NOMO-1 treated with dmso at 0.1 percent for 144 hours (cell line): ENCODE results near the gene MTG1.
"Not testable (repeated sequence)": the region's sequence is repeated elsewhere in the genome, so short reads cannot be mapped to it uniquely, and the experiment has no call there.

Experiments
- DNase-seq: peaks from one replicate; lab custom pipeline; 2025; ENCODE audit not compliant: unreplicated experiment; lab: John Stamatoyannopoulos, UW

The MTG1 gene

DNA sequence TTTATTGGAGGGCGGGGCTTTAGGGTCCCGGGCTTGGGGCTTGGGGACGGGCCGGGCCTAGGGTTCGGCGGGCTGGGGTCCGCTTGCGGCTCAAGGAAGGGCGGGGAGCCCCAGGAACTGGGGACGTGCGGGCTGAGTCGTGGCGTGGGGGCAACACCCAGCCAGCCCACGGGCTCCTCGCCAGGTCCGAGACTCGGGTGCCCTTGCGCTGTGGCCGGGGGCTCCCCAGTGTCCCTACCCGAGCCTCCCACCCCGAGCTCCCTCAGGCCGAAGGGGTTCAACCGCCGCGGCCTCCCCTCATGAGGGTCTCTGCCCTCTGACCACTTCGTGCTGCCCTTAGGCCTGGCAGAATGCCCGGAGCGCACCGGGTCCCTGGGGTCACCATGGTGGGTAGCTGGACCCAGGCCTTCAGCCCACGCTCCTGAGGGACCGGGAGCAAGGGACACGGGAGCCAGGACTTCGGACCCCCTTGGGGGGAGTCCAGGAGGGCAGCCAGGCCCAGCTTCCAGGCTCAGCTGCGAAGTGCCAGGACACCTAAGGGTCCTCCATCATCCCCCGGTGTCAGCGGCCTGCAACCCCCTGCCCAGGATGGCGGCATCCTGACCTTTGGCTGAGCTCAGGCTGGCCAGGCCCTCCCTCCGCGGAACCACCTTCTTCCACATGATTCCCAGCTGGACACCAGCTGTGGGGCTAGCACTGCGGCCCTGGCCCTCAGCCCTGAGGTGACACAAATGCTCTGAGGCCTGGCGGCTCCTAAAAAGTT is 35.6 kb upstream of the MTG1 start:
- no peak for DNase-seq

DNA sequence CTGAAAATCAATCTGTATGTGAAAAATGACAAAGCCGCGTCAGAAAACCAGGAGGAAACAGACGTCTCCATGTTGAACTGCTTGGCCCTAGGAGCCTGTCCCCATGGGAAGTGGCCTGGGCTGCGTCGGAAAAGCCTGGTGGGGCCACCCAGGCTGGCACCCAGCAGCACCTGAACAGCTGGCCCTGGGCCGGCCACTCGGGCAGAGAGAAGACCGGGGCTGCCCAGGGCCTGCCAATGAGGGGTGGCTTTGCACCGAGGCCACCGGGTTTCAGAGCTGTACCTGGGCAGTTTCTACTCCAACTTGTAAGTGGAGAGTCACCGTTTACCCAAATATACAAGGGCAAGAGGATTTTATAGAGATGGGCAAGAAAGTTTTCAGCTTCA is 35.0 kb upstream of the MTG1 start:
- no peak for DNase-seq

DNA sequence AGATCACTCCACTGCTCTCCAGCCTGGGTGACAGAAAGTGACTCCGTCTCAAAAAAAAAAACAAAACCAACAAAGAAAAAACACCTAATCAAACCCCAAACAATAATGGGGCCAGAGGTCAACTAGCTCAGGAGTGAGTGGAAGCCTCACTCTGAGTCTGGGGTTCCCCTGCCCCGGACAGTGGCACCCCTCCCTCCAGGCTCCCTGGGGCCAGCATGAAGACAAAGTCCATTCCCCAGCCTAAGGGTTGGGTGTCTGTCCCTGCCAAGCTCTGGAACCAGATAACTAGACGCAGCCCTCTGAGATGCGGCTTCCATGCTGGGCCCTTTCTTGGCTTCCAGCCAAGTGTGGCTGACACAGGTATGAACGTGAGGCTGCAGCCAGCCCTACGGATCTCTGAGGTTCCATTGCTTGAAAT is 34.4 kb upstream of the MTG1 start:
- no peak for DNase-seq

DNA sequence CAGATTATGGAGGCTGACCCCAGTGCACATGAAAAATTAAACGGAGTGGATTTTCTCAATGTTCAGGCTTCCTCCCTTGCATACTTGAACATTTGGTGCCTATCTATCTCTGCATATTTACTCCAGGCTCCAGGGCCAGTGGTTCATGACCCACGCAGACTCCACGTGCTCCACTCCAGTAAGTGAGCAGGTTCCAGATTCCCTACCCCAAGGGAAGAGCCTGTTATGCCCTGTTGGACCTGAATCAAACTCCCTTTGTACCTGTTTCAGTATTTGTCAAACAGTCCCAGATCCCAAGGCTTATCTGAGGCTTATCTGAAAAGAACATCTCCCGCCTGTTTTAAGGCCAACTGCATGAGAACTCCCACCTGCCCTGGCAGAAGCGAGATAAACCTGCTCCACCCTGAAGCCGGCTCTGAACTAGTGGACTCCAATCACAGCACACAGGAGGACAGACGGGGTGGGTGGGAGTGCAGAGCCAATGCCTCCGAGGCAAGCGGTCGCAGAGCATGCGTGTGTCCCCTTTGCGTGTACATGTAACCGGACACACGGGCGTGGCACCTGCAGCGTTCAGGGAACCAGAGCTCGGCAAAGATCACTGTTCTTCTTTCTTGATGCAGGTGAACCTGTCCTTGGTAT is 33.9 kb upstream of the MTG1 start:
- no peak for DNase-seq

DNA sequence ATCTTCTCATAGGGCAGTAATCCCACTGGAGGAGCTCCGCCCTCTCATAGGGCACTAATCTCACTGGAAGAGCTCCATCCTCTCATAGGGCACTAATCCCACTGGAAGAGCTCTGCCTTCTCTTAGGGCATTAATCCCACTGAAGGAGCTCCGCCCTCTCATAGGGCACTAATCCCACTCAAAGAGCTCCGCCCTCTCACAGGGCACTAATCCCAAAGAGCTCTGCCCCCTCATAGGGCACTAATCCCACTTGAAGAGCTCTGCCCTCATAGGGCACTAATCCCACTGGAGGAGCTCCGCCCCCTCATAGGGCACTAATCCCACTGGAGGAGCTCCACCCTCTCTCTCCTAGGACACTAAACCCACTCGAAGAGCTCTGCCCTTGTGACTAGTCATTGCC is 32.7 kb upstream of the MTG1 start:
- no peak for DNase-seq

DNA sequence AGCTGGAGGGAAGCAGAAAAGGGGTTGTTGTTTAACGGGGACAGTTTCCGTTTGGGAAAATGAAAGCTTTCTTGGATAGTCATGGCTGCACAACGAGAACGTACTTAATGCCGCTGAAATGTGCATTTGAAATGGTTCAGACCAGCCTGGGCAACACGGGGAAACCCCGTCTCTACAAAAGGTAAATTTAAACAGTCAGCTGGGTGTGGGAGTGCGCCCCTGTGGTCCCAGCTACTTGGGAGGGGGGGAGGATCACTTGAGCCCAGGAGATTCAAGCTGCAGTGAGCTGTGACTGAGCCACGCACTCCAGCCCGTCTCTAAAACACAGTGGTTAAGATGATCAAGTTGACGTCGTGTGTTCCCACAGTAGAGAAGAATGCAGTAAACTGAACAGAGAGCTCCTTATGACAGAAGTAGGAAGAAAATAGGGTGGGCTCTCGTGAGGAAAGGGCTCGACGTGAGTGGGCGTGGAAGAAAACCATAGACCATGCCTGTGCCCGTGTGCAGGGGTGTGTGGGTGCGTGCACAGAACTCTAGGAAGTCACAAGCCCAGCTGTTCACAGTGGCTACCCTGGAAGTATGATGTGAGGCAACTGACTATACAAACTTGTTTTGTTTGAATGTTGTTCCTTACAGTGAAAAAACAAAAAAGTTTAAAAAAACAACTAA is 32.0 kb upstream of the MTG1 start:
- no peak for DNase-seq

DNA sequence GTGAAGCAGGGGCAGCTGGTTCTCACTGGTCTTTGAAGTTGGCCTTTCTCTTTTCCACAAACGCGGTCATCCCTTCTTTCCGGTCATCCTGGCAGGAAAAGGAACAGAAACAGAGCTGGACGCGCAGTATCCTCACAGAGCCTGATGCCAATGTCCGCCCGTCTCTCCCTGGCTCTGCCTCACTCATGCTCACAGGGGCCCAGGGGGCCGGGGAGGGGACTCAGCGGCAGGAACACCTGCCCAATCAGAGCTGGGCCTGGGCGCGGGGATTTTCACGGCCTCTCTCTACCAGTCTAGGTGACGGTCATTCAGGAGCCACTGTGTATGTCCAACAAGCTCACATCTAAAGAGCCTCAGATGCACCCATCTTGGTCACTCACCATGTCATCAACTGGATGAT is 31.1 kb upstream of the MTG1 start:
- DNase-seq = no peak

DNA sequence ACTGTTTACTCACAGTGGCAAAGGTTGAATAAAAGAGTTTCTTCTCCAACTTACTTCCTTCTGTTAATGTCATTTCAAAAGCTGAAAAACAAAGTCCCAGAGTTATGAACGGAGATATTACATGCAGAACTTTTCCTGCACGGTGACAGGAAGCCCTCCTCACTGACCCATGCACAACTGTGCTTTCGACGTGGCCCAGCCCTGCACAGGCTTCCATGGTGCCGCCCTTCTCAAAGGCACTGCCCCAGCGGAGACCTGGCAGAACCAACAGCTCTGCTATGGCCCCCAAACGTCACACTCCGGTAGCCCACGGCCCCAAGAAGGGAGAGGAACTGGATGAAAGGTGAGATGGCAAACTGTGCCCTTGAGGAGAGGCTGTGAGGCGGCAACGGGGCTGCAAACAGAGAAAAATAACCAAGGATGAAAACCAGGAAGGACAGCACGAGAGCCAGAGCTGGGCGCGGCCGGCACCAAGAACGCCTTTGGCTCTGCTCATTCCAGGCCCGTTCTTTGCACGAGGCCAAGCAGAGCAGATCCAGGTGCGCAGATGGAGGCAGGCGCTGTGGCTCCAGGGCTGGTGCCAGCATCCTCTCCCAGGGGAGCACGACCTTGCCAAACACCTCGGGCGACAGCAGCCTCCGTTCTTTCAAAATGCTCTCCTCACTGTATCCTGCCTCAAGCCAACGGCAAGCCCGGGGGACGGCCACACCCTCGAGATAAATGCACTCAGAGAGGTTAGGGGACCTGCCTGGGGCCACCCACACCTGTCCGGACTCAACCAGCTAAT is 29.1 kb upstream of the MTG1 start:
- DNase-seq = no peak

DNA sequence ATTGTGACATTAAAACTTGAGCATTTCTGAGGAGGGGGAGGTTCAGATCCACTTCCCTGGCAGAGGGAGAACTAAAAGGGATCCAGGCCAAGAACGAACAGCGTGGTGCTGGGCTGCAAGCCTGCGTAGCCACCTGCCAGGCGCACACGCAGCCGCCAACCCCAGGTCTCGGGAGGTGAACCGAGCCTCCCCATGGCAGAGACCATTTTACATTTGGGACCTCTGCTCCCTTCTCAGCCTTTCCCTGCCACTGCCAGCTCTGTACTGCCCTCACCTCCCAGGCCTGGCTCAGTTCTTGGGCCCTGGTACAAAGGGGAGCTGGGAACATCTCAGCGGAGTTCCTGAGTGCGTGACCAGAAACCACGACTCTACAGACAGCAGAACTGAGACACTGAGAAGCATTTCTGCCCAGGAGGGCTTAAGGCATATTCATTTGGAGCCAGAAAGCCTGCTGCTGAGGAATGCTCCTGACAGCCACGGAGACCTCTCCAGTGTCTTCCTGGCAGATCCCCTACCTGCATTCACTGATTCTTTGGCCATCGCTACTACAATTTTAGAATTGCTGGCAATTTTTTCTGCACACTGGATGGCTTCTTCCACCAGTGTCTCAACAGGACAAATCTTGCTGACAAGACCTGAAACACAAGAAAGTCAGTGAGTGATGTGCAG is 28.4 kb upstream of the MTG1 start:
- no peak for DNase-seq

DNA sequence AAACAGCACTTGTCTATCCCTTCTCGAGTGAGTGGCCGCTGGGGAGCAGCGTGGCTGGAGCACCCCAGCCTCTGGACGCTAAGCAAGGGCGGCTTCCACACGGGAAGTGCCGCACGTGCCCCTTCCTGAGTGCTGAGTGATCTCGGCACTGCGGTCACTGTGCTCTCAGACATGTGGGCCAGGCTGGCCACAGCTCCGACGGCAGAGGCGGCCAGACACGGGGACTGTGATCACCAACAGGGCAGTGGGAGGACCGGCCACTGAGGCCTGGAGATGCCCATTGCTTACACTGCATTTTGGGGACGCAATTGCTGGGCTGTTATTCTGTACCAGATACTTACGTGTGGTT is 27.9 kb upstream of the MTG1 start:
- DNase-seq = no peak

DNA sequence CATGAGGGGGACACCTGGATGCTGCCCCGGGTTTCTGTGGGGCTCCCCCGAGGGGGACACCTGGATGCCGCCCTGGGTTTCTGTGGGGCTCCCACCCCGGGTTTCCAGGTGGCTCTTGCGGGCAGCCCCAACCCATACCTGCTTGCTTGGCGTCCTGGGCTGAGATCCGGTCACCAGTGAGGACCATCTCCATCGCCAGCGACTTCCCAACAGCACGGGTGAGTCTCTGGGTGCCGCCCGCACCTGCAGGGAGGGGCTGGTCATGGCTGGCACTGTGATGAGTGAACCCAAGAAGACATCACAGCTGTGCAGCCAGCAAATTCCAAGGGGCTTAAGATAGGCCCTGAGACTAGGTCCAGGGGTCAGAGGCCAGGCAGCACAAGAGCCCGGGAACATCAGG is 27.2 kb upstream of the MTG1 start:
- no peak for DNase-seq

DNA sequence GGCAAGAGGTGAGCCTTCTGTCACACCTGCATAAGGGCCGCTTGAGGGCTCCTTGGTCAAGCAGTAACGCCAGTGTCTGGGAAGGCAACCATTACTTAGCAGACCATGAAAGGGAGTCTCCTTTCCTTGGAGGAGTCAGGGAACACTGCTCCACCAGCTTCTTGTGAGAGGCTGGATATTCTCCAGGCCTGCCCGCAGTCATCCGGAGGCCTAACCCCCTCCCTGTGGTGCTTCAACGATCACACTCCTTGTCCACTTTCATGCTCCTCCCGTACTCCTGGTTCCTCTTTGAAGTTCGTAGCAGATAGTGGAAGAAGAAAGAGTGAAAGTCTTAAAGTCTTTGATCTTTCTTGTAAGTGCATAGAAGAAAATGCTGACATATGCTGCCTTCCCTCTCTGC is 26.5 kb upstream of the MTG1 start:
- not testable (repeated sequence) for DNase-seq

DNA sequence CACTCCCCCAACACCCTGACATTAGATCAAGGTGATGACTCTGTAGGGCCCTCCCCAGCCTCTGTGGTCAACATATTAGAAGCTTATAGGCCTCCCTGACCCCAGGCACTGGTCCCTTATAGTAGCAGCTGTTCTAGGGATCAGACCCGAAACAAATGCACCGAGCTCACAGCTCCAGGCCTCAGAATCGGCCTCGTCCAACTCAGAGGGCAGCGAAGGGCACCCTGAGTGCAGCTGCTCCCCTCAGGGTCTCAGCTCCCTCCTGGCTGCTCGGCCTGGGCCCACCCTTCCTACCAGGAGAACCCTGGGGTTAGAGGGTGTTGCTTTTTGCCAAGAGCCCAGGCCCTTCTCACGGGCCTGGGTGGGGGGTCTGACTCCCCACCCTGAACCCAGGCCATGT is 25.8 kb upstream of the MTG1 start:
- no peak for DNase-seq

DNA sequence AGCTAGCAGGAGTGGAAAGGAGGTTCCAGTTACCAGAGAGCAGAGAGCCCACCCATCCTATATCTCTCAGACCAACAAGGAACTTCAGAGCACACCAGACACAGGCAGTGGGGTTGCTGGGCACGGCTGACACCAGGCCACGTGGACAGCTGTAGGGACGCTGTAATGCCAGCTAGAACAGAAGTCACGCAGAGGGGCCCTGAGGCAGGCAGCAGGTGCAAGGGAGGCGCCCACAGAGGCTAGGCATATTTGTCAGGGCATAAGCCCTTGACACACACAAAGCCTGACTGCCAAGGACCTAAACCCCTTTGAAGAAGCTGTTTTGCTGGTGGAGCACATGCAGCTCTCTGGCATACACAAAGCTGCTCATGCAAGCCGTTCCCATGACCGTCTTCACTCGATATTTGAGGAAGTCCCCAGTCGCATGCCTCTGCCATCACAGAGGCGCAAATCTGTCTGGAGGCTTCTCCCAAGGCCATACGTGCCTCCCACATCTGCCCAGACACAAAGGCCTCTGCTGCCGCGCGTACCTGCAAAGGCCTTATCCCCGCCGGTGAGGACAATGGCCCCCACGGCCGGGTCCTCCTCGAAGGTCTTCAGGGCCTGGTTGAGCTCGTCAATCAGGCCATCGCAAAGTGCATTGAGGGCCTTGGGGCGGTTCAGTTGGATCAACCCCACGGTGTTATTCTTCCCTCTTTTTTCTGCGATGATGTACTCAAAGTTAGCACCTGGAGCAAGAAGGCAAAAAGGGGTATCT is 23.7 kb upstream of the MTG1 start:
- DNase-seq = no peak

DNA sequence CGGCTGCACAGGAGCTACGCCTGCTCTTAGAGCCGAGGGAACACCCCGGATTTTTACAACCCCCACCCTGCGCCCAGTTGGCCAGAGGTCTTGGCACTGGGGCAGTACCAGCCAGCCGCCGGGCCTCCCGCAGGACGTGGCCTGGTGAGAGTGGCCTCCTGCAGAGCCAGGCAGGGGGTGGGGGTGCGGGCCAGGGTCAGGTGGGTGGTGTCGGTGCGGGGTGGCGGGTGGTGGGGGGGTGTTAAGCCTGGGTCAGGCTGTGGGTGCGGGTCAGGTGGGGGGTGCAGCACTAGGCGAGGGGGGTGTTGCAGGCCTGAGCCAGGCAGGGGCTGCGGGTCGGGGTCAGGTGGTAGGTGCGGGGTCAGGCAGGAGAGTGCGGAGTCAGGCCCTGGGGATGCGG is 21.4 kb upstream of the MTG1 start:
- no peak for DNase-seq

DNA sequence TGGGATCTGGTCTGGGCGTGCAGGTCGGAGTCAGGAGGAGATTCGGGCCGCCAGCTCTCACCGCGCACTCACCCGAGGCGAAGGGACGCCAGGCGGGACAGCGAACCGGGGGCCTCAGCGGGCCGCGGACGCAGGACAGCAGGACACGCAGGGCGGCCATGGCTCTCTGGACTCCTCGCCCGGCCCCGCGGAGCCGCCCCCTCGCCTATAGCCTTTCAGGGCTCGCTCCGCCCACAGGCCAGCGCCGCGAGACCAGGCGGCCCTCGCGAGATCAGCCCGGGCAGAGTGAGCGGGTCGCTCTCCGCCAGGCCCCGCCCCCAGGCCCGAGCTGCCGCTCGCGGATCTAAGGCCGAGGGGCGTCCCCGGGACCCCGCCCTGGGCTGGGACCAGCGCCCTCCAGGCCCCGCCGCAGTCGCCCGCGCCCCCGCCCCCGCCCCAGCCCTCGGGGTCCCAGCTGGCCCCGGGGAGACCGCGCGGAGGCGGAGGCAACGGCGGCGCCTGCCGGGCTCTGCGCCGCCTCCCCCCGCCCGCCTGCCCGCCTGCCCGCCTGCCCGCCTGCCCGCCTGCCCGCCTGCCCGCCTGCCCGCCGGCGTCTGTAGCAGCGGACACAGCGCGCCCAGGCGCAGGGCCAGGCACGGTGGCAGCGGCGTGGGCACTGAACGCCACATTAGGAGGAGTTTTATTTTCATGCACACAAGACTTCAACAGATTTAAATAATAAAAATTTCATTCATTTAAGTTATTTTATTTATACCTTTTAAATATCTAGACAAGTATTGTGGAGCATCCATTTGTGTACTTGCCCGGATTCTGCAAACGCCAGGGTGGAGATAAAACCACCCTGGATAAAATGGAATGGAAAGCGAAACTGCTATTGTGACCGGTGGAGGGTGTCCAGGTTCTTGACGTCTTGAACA is 20.5 kb upstream of the MTG1 start, which contains the start of gene ECHS1:
Gene ECHS1 (minus strand): TSS at position 181 of the 917 bp plus-strand sequence. CDS start 21 bp downstream, at position 160.
- DNase-seq = peak; percentile 89

DNA sequence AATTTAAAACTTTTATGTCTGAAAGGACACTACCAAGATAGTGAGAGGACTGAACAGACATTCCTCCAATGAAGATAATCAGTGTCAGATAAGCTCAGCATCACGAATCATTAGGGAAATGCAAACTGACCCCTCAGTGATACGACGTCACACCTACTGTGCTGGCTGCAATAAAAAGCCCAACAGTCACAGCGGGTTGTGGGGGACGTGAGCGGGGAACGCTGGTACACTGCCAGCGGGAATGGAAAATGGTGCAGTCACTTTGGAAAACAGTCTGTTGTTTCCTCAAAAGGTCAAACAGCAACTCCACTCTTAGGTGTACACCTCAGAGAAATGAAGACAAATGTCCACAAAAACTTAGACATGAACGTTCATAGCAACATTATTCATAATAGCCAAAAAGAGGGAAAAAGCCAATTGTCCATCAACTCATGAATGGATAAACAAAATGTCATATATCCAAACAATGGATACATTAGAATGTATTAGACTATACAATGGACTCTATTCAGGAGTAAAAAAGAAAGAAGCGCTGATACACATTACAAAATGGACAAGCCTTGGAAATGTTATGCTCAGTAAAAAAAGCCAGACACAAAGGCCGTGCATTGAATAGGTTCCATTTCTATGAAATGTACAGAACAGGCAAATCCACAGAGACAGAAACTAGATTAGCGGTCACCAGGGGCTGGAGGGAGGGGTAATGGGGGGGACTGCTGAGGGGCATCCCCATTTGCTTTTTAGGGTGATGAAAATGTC is 18.4 kb upstream of the MTG1 start:
- no peak for DNase-seq

DNA sequence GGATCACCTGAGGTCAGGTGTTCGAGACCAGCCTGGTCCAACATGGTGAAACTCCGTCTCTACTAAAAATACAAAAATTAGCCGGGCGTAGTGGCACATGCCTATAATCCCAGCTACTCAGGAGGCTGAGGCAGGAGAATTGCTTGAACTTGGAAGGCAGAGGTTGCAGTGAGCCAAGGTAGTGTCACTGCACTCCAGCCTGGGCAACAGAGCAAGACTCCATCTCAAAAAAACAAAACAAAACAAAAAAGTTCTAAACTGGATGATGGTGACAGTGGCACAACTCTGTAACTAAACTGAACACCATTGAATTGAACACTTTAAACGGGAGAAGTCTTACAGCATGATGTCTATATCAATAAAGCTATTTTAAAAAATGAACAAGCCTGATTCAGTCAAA is 17.8 kb upstream of the MTG1 start:
- DNase-seq = not testable (repeated sequence)
